ENCODE results near the gene TRMU.

DNA sequence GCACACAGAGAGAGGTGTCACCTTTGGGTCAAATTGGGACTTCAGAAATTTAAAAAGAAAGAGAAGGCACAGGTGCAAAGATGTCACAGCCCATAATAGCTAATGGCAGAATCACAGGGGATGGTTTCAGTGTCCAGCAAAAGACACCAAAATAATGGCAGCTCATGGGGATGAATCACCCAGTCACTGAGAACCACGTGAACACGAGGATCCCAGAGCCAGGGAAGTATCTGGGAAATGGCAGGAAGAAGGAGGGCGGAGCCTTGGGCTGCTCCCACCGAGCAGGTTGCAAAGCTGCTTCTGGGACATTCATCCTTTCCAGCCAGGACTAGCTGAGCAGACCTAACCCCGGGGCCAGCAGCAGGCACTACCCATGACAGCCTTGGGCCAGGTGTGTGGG is 45.6 kb downstream of the TRMU start:
- TF ChIP-seq, protein P1, sequence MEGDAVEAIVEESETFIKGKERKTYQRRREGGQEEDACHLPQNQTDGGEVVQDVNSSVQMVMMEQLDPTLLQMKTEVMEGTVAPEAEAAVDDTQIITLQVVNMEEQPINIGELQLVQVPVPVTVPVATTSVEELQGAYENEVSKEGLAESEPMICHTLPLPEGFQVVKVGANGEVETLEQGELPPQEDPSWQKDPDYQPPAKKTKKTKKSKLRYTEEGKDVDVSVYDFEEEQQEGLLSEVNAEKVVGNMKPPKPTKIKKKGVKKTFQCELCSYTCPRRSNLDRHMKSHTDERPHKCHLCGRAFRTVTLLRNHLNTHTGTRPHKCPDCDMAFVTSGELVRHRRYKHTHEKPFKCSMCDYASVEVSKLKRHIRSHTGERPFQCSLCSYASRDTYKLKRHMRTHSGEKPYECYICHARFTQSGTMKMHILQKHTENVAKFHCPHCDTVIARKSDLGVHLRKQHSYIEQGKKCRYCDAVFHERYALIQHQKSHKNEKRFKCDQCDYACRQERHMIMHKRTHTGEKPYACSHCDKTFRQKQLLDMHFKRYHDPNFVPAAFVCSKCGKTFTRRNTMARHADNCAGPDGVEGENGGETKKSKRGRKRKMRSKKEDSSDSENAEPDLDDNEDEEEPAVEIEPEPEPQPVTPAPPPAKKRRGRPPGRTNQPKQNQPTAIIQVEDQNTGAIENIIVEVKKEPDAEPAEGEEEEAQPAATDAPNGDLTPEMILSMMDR (IDR thresholded peaks at IDR 0.05) = no peak
- TF ChIP-seq EZH2phosphoT487 (IDR thresholded peaks at IDR 0.05) (no peak), EZH2 (IDR thresholded peaks at IDR 0.05) (no peak)

Data from neural progenitor cell (in vitro differentiated cells).